ENCODE data around the gene SERPINA3. TPM values are rescaled to one million over a fixed set of nuclear protein-coding genes. Genes with fewer than 3 reads are reported as not detected.

Gene SERPINA3
- total and polyA plus RNA-seq, 4 donors = 4.9 to 446 (median 254) TPM

- 69 to 79% methylated on average over 4 of the region's 4 CpGs for WGBS, 2 donors
- Histone ChIP-seq H3K36me3 (ENCODE audit: control insufficient read depth in 4 of 4, insufficient read depth in 4 of 4, low read length in 4 of 4) (no peaks in the 10 kb centered on the region), H3K27ac (ENCODE audit: low read depth in 1 of 2, low read length in 1 of 2) (no peak overlapping the region), H3K27me3 (ENCODE audit: control insufficient read depth in 3 of 3, insufficient read depth in 3 of 3, low read length in 2 of 3) (no peaks in the 10 kb centered on the region), H3K4me3 (no peak overlapping the region), H3K9me3 (ENCODE audit: control insufficient read depth in 4 of 4, insufficient read depth in 3 of 4, low read length in 3 of 4) (no peaks in the 10 kb centered on the region), H3K4me1 (ENCODE audit: control insufficient read depth in 5 of 5, insufficient read depth in 5 of 5, low read length in 5 of 5) (no peaks in the 10 kb centered on the region), H3K9ac (ENCODE audit: insufficient read depth in 1 of 2, low read length in 2 of 2) (no peak overlapping the region)
- ATAC-seq (ENCODE audit: insufficient read depth, low FRiP score) (no peak), DNase-seq (no peak)
- no peak for TF ChIP-seq CTCF (IDR thresholded peaks at IDR 0.05; ENCODE audit: control extremely low read depth, extremely low read depth)
These were observed 23.9 kb upstream of the SERPINA3 start for GRCh38 chr14:94588311-94588710.

GRCh38 chr14:94591073-94591472, 21.1 kb upstream of the SERPINA3 start:
- no peak for TF ChIP-seq CTCF (IDR thresholded peaks at IDR 0.05; ENCODE audit: control extremely low read depth, extremely low read depth)
- ATAC-seq (ENCODE audit: insufficient read depth, low FRiP score) (no peak), DNase-seq (no peak)
- Histone ChIP-seq H3K9me3 (ENCODE audit: control insufficient read depth in 4 of 4, insufficient read depth in 3 of 4, low read length in 3 of 4) (no peaks in the 10 kb centered on the region), H3K4me1 (ENCODE audit: control insufficient read depth in 5 of 5, insufficient read depth in 5 of 5, low read length in 5 of 5) (no peaks in the 10 kb centered on the region), H3K4me3 (no peak overlapping the region), H3K27ac (ENCODE audit: low read depth in 1 of 2, low read length in 1 of 2) (no peak overlapping the region), H3K36me3 (ENCODE audit: control insufficient read depth in 4 of 4, insufficient read depth in 4 of 4, low read length in 4 of 4) (no peaks in the 10 kb centered on the region), H3K27me3 (ENCODE audit: control insufficient read depth in 3 of 3, insufficient read depth in 3 of 3, low read length in 2 of 3) (no peaks in the 10 kb centered on the region), H3K9ac (ENCODE audit: insufficient read depth in 1 of 2, low read length in 2 of 2) (no peak overlapping the region)

GRCh38 chr14:94591871-94592270, 20.3 kb upstream of the SERPINA3 start:
- no peak for TF ChIP-seq CTCF (IDR thresholded peaks at IDR 0.05; ENCODE audit: control extremely low read depth, extremely low read depth)
- Histone ChIP-seq H3K4me1 (ENCODE audit: control insufficient read depth in 5 of 5, insufficient read depth in 5 of 5, low read length in 5 of 5) (no peaks in the 10 kb centered on the region), H3K27me3 (ENCODE audit: control insufficient read depth in 3 of 3, insufficient read depth in 3 of 3, low read length in 2 of 3) (no peaks in the 10 kb centered on the region), H3K27ac (ENCODE audit: low read depth in 1 of 2, low read length in 1 of 2) (no peak overlapping the region), H3K4me3 (no peak overlapping the region), H3K9ac (ENCODE audit: insufficient read depth in 1 of 2, low read length in 2 of 2) (no peak overlapping the region), H3K9me3 (ENCODE audit: control insufficient read depth in 4 of 4, insufficient read depth in 3 of 4, low read length in 3 of 4) (no peaks in the 10 kb centered on the region), H3K36me3 (ENCODE audit: control insufficient read depth in 4 of 4, insufficient read depth in 4 of 4, low read length in 4 of 4) (no peaks in the 10 kb centered on the region)
- 90 to 94% methylated on average over 8 of the region's 8 CpGs for WGBS, 2 donors
- no peak for DNase-seq
- no peak for ATAC-seq (ENCODE audit: insufficient read depth, low FRiP score)

- no peaks in the 10 kb centered on the region for H3K27me3 ChIP-seq (ENCODE audit: control insufficient read depth in 3 of 3, insufficient read depth in 3 of 3, low read length in 2 of 3)
- H3K4me1 ChIP-seq (ENCODE audit: control insufficient read depth in 5 of 5, insufficient read depth in 5 of 5, low read length in 5 of 5) = no peaks in the 10 kb centered on the region
- H3K36me3 ChIP-seq (ENCODE audit: control insufficient read depth in 4 of 4, insufficient read depth in 4 of 4, low read length in 4 of 4) = no peaks in the 10 kb centered on the region
- no peak overlapping the region for H3K4me3 ChIP-seq
- TF ChIP-seq CTCF (IDR thresholded peaks at IDR 0.05; ENCODE audit: control extremely low read depth, extremely low read depth) = no peak
- ATAC-seq (ENCODE audit: insufficient read depth, low FRiP score) = no peak
- no peaks in the 10 kb centered on the region for H3K9me3 ChIP-seq (ENCODE audit: control insufficient read depth in 4 of 4, insufficient read depth in 3 of 4, low read length in 3 of 4)
- DNase-seq = no peak
- no peak overlapping the region for H3K9ac ChIP-seq (ENCODE audit: insufficient read depth in 1 of 2, low read length in 2 of 2)
- no peak overlapping the region for H3K27ac ChIP-seq (ENCODE audit: low read depth in 1 of 2, low read length in 1 of 2)
These were observed 19.7 kb upstream of the SERPINA3 start for GRCh38 chr14:94592457-94592856.
